ENCODE results near the gene MRPL1. TPM values are rescaled to one million over a fixed set of nuclear protein-coding genes. Genes with fewer than 3 reads are reported as not detected.
"Not testable (repeated sequence)": the region's sequence is repeated elsewhere in the genome, so short reads cannot be mapped to it uniquely, and the experiment has no call there.

The MRPL1 gene
- total RNA-seq, 1 donor from 2014 or later = 30.5 TPM

DNA sequence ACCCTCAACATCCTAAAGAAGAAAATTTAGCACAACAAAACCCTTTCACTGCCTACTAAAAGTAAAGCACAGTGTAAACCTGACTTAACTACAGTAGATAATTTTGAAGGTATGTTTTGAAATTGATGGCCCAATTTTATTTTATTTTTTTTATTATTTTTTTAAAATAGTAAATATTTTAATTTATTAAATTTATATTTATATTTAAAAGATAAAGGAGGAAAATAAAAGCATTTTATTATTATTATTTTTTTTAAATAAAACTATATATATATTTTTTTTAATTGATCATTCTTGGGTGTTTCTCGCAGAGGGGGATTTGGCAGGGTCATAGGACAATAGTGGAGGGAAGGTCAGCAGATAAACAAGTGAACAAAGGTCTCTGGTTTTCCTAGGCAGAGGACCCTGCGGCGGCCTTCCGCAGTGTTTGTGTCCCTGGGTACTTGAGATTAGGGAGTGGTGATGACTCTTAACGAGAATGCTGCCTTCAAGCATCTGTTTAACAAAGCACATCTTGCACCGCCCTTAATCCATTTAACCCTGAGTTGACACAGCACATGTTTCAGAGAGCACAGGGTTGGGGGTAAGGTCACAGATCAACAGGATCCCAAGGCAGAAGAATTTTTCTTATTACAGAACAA is 120.4 kb downstream of the MRPL1 start:
- DNase-seq (ENCODE audit: low spot score) = not testable (repeated sequence)

DNA sequence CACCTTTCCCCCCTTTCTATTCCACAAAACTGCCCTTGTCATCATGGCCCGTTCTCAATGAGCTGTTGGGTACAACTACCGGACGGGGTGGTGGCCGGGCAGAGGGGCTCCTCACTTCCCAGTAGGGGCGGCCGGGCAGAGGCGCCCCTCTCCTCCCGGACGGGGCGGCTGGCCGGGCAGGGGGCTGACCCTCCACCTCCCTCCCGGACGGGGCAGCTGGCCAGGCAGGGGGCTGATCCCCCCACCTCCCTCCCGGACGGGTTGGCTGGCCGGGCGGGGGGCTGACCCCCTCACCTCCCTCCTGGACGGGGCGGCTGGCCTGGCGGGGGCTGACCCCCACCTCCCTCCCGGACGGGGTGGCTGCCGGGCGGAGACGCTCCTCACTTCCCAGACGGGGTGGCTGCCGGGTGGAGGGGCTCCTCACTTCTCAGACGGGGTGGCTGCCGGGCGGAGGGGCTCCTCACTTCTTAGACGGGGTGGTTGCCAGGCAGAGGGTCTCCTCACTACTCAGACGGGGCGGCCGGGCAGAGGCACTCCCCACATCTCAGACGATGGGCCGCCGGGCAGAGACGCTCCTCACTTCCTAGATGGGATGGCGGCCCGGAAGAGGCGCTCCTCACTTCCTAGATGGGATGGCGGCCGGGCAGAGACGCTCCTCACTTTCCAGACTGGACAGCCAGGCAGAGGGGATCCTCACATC is 121.1 kb downstream of the MRPL1 start:
- DNase-seq (ENCODE audit: low spot score) = not testable (repeated sequence)

GRCh38 chr4:77989968-77990367 is 127.3 kb downstream of the MRPL1 start:
- no peak for DNase-seq (ENCODE audit: low spot score)

DNA sequence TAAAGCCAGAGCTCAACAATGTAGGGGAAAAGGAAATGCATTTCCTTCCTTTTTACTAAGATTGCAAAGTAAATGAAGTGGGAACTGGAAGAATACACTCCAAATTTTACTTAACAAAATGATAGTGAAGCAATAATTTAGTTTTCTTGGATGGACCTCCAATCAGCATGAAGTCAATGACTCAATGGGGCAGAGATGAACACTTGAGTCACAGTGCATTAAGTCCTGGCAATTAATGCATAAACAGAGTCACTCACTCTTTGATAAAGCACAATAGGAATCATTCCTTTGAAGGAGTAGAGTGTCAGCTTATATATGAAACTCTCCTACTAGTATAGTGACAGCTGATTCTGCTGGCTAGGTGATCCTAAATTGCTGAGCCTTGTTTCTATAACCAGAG is 127.8 kb downstream of the MRPL1 start:
- no peak for DNase-seq (ENCODE audit: low spot score)

DNA sequence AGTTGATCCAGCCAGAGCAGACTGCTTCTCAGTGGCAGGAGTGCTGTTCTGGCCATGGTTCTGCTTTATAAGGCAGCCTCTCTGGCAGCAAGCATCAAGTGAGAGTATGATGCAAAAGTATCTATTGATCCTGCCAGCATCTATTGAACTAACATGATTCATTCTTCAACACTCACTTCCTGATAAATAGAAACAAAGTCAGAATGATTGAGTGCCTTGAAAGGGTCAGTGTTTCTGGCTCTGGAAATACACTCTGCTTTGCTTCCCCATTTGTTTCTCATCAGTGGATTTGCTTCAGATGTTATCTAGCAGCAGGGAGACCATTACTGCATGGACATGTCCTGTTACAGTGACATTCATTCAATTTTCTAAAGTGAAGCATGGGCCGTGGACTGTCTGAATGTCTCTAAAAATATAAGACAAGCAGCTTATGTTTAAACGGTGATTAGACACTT is 128.3 kb downstream of the MRPL1 start:
- no peak for DNase-seq (ENCODE audit: low spot score)

DNA sequence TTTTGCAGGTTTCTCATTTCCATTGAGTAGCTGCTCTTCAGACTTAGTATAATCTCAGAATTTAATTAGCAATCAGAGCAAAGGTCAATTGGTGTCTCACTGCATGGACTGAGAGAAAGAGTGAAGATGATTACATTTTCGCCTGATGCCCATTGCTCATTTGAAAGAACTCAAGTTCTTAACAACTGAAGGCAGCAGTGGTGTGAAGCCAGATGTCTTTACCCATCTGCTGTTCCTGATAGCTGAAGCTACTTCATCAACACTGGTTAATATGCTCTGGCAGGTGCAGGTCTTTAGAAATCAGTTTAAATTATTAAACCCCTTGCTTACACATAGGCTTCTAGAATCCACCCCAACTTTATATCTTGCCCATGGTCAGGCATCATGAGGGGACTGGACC is 130.0 kb downstream of the MRPL1 start:
- no peak for DNase-seq (ENCODE audit: low spot score)

- DNase-seq (ENCODE audit: low spot score) = no peak
Measured at GRCh38 chr4:77994194-77994721, 131.6 kb downstream of the MRPL1 start.

- DNase-seq (ENCODE audit: low spot score) = no peak
Measured at GRCh38 chr4:77996076-77996475, 133.4 kb downstream of the MRPL1 start.

GRCh38 chr4:78001531-78001930 is 138.9 kb downstream of the MRPL1 start:
- no peak for DNase-seq (ENCODE audit: low spot score)

DNA sequence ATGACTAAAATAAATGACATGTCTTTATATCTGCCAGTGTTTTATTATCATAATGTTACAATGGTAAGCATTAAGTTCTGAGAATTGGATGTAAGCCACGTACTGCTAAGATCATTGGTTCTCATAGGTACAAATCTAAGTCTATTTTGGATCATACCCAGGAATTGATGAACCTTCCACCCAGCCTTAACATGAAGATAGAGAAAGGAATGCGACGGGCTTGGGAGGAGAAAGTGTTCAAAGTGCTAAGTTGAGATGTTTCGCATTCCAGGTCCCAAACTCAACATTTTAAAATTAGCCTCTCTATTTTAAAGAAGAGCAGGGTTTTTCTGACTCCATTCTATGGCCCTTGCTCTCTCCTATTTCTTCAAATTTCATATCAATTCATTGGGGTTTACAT is 139.6 kb downstream of the MRPL1 start:
- no peak for DNase-seq (ENCODE audit: low spot score)

Other genes starting within 250 kb of the MRPL1 start
- 64.7 TPM for gene CNOT6L, start 43.5 kb upstream of the MRPL1 start, total RNA-seq
- 12.4 TPM for gene FRAS1, start 194.5 kb downstream of the MRPL1 start, total RNA-seq

All from ureter (tissue), 1 donor.